MM.1S (cell line): ENCODE measurements around the gene MCIDAS.

ENCODE experiments used
- DNase-seq: peaks from one replicate; pipeline ENCODE4 v3.0.0-alpha.2; 2015
- H2AFZ ChIP-seq: fragments of 300-600 bp; sonication (generic); 2 replicates; pipeline ENCODE4 v1.6.0; 2016; ENCODE audit warnings: antibody characterized with exemption, low read length
- H3F3A ChIP-seq: fragments of 300-600 bp; sonication (generic); 2 replicates; pipeline ENCODE4 v1.6.1; 2016; ENCODE audit warnings: mild to moderate bottlenecking, antibody characterized with exemption, low read length, moderate library complexity, mixed read lengths; ENCODE audit not compliant: insufficient read depth
- H3K27ac ChIP-seq: fragments of 300-600 bp; sonication (generic); 2 replicates; pipeline ENCODE4 v1.5.1; 2016; ENCODE audit warnings: mild to moderate bottlenecking, low read length
- H3K27me3 ChIP-seq: fragments of 300-600 bp; sonication (generic); replicated peaks from 2 replicates; pipeline ENCODE4 v1.6.0; 2016; ENCODE audit warnings: low read length; ENCODE audit not compliant: insufficient read depth
- H3K36me3 ChIP-seq: fragments of 300-600 bp; sonication (generic); replicated peaks from 2 replicates; pipeline ENCODE4 v1.6.1; 2016; ENCODE audit warnings: mild to moderate bottlenecking, low read length, mixed read lengths; ENCODE audit not compliant: insufficient read depth
- H3K4me1 ChIP-seq: fragments of 300-600 bp; sonication (generic); 2 replicates; pipeline ENCODE4 v1.6.1; 2016; ENCODE audit warnings: low read length, mixed read lengths
- H3K4me2 ChIP-seq: fragments of 300-600 bp; sonication (generic); 2 replicates; pipeline ENCODE4 v1.6.0; 2016; ENCODE audit warnings: low read depth, low read length
- H3K4me3 ChIP-seq: fragments of 300-600 bp; sonication (generic); 2 replicates; pipeline ENCODE4 v1.5.1; 2016; ENCODE audit warnings: low read length, mixed read lengths
- H3K79me2 ChIP-seq: fragments of 300-600 bp; sonication (generic); 2 replicates; pipeline ENCODE4 v1.6.1; 2016; ENCODE audit warnings: mixed run types, low read length, mixed read lengths
- H3K9ac ChIP-seq: fragments of 300-600 bp; sonication (generic); 2 replicates; pipeline ENCODE4 v1.6.1; 2016; ENCODE audit warnings: low read length, mixed read lengths
- H3K9me2 ChIP-seq: fragments of 300-600 bp; sonication (generic); replicated peaks from 2 replicates; pipeline ENCODE4 v1.6.1; 2016; ENCODE audit warnings: mild to moderate bottlenecking, low read length, mixed read lengths; ENCODE audit not compliant: insufficient read depth
- H3K9me3 ChIP-seq: fragments of 300-600 bp; sonication (generic); replicated peaks from 2 replicates; pipeline ENCODE4 v1.6.1; 2016; ENCODE audit warnings: mild to moderate bottlenecking, low read length, mixed read lengths; ENCODE audit not compliant: insufficient read depth
- H4K20me1 ChIP-seq: fragments of 300-600 bp; sonication (generic); 2 replicates; pipeline ENCODE4 v1.6.1; 2016; ENCODE audit warnings: mild to moderate bottlenecking, low read length, moderate library complexity, mixed read lengths; ENCODE audit not compliant: insufficient read depth
- CTCF ChIP-seq: fragments of 300-600 bp; sonication (generic); IDR thresholded peaks from 2 replicates; pipeline ENCODE4 v1.5.1; 2016; ENCODE audit warnings: antibody characterized with exemption, low read length, mixed read lengths
- EZH2 ChIP-seq: fragments of 300-600 bp; sonication (generic); optimal IDR thresholded peaks from 2 replicates; pipeline ENCODE3; 2017; ENCODE audit warnings: low read depth, mild to moderate bottlenecking, antibody characterized with exemption, low read length, mixed read lengths
- EZH2phosphoT487 ChIP-seq: fragments of 300-600 bp; sonication (generic); IDR thresholded peaks from 2 replicates; pipeline ENCODE4 v1.6.1; 2018; ENCODE audit warnings: antibody characterized with exemption, low read length

MCIDAS gene

GRCh38 chr5:55180016-55180415 lies 47.1 kb downstream of the MCIDAS start:
- Histone ChIP-seq H2AFZ (no peak overlapping the region), H3K4me2 (no peak overlapping the region), H3K4me3 (no peak overlapping the region), H3K27me3 (peaks cover 9% of the 10 kb centered on the region), H3K9ac (no peak overlapping the region), H3K36me3 (no peaks in the 10 kb centered on the region), H3K9me2 (no peaks in the 10 kb centered on the region), H4K20me1 (no peaks in the 10 kb centered on the region), H3K4me1 (peaks cover 5% of the 10 kb centered on the region; the same call in 1 of the 2 replicates), H3F3A (0 out of 2 replicates have a peak, but pooled peaks cover 8% of the 10 kb centered on the region), H3K9me3 (no peaks in the 10 kb centered on the region), H3K27ac (no peak overlapping the region), H3K79me2 (no peaks in the 10 kb centered on the region)
- TF ChIP-seq EZH2 (no peak), EZH2phosphoT487 (no peak), CTCF (no peak)
- no peak for DNase-seq

GRCh38 chr5:55177078-55177477 lies 50.0 kb downstream of the MCIDAS start:
- H3K4me2 ChIP-seq = peak overlapping the region; percentile 78
- TF ChIP-seq CTCF (no peak), EZH2 (no peak), EZH2phosphoT487 (no peak)

GRCh38 chr5:55176176-55176818 lies 50.8 kb downstream of the MCIDAS start:
- Histone ChIP-seq H3K4me2 (peak overlapping the region; percentile 78), H3K4me1 (peaks cover 16% of the 10 kb centered on the region), H2AFZ (peak overlapping the region; percentile 69), H3K36me3 (no peaks in the 10 kb centered on the region), H3K27me3 (peaks cover 11% of the 10 kb centered on the region), H3K9ac (peak overlapping the region; percentile 21; the same call in 1 of the 2 replicates), H3K27ac (no peak overlapping the region), H3F3A (peaks cover 15% of the 10 kb centered on the region; the same call in 1 of the 2 replicates), H4K20me1 (no peaks in the 10 kb centered on the region), H3K9me3 (no peaks in the 10 kb centered on the region), H3K4me3 (peak overlapping the region; percentile 62), H3K79me2 (no peaks in the 10 kb centered on the region), H3K9me2 (no peaks in the 10 kb centered on the region)
- TF ChIP-seq CTCF (peak; percentile 21), EZH2 (no peak)
- DNase-seq = peak; percentile 54

More at GRCh38 chr5:55177078-55177477, 50.0 kb downstream of the MCIDAS start:
- no peak for DNase-seq
- Histone ChIP-seq H3K9me2 (no peaks in the 10 kb centered on the region), H3K9me3 (no peaks in the 10 kb centered on the region), H3K4me3 (peak overlapping the region; percentile 62; the same call in 1 of the 2 replicates), H3K9ac (no peak overlapping the region), H3K79me2 (no peaks in the 10 kb centered on the region), H4K20me1 (no peaks in the 10 kb centered on the region), H3F3A (peaks cover 15% of the 10 kb centered on the region; the same call in 1 of the 2 replicates), H2AFZ (peak overlapping the region; percentile 69; the same call in 1 of the 2 replicates), H3K27ac (no peak overlapping the region), H3K27me3 (peaks cover 11% of the 10 kb centered on the region), H3K4me1 (peaks cover 16% of the 10 kb centered on the region), H3K36me3 (no peaks in the 10 kb centered on the region)
